ENCODE results near the gene CYP4F22. TPM values are rescaled to one million over a fixed set of nuclear protein-coding genes. Genes with fewer than 3 reads are reported as not detected.
"Not testable (repeated sequence)": the region's sequence is repeated elsewhere in the genome, so short reads cannot be mapped to it uniquely, and the experiment has no call there.

CYP4F22 gene
- total RNA-seq, 2 experiments from 2014 or later = not detected

DNA sequence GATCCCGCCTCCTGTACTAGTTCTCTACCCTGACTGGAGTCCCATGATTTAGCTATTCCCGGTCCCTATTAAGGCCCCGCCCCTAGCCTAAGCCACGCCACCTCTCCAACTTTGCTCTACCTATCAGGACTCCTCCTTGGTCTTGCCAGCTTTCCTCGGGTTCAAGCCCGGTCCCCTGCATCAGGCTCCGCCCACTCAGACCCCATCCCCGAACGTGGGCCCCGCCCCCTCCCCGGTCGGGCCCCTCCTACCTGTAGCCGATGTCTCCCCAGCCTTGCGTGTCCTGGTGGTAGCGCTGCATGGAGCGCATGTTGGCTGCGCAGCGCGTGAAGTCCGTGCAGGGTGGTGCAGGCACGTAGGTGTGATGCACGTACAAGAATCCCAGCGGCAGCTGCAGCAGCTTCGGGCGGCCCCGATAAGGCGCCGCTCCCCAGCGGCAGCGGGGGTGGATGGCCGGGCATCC, 36.7 kb upstream of the CYP4F22 start:
- peaks cover 16% of the 10 kb centered on the region for H3K4me1 ChIP-seq (ENCODE audit: insufficient read depth, low read length, poor library complexity, severe bottlenecking)
- no TSS peak for BruUV-seq (replicated peaks)

DNA sequence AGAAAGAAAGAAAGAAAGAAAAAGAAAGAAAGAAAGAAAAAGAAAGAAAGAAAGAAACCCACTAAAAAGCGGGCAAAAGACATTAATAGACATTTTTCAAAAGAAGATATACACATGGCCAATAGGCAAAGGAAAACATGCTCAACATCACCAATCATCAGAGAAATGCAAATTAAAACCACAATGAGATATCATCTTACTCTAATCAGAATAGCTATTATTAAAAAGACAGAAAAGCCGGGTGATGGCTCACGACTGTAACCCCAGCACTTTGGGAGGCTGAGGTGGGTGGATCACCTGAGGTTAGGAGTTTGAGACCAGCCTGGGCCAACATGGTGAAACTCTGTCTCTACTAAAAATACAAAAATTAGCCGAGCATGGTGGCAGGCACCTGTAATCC, 34.5 kb upstream of the CYP4F22 start:
- H3K79me2 ChIP-seq (ENCODE audit: insufficient read depth, low read depth, low read length); POLR2A ChIA-PET; H3K4me1 ChIP-seq (ENCODE audit: insufficient read depth, low read length, poor library complexity, severe bottlenecking); H3K27ac ChIP-seq (ENCODE audit: low read depth, low read length, poor library complexity, severe bottlenecking); DNase-seq (ENCODE audit: low spot score); H4K20me1 ChIP-seq (ENCODE audit: insufficient read depth, low read length); H2AFZ ChIP-seq (ENCODE audit: low read length); H3K4me2 ChIP-seq (ENCODE audit: low read length); CTCF ChIA-PET (ENCODE audit: unreplicated experiment); H3K9me2 ChIP-seq (ENCODE audit: insufficient read depth, low read length); H3K4me3 ChIP-seq (ENCODE audit: low read depth, low read length, poor library complexity, severe bottlenecking); intact Hi-C loops (cut with micrococcal nuclease; ENCODE audit: unreplicated experiment); H3K9me3 ChIP-seq (ENCODE audit: low read length); H3K36me3 ChIP-seq (ENCODE audit: insufficient read depth, low read length); BruUV-seq (replicated peaks): not testable (repeated sequence)

More for the DNA sequence above, 36.7 kb upstream of the CYP4F22 start:
- no peaks in the 10 kb centered on the region for H3K79me2 ChIP-seq (ENCODE audit: insufficient read depth, low read depth, low read length)
- no peak overlapping the region for H2AFZ ChIP-seq (ENCODE audit: low read length)
- H3K9me3 ChIP-seq (ENCODE audit: low read length) = no peaks in the 10 kb centered on the region
- DNase-seq (ENCODE audit: low spot score) = no peak
- CTCF ChIA-PET (ENCODE audit: unreplicated experiment) = no interaction called here
- H3K9me2 ChIP-seq (ENCODE audit: insufficient read depth, low read length) = no peaks in the 10 kb centered on the region
- H4K20me1 ChIP-seq (ENCODE audit: insufficient read depth, low read length) = no peaks in the 10 kb centered on the region
- H3K4me3 ChIP-seq (ENCODE audit: low read depth, low read length, poor library complexity, severe bottlenecking) = no peak overlapping the region
- no peaks in the 10 kb centered on the region for H3K36me3 ChIP-seq (ENCODE audit: insufficient read depth, low read length)
- POLR2A ChIA-PET = no interaction called here
- no peak overlapping the region for H3K27ac ChIP-seq (ENCODE audit: low read depth, low read length, poor library complexity, severe bottlenecking)
- no peak overlapping the region for H3K4me2 ChIP-seq (ENCODE audit: low read length)
- TF ChIP-seq EZH2phosphoT487 (IDR thresholded peaks at IDR 0.05; ENCODE audit: borderline replicate concordance, low read depth, low read length) = no peak
- TF ChIP-seq, protein P1, sequence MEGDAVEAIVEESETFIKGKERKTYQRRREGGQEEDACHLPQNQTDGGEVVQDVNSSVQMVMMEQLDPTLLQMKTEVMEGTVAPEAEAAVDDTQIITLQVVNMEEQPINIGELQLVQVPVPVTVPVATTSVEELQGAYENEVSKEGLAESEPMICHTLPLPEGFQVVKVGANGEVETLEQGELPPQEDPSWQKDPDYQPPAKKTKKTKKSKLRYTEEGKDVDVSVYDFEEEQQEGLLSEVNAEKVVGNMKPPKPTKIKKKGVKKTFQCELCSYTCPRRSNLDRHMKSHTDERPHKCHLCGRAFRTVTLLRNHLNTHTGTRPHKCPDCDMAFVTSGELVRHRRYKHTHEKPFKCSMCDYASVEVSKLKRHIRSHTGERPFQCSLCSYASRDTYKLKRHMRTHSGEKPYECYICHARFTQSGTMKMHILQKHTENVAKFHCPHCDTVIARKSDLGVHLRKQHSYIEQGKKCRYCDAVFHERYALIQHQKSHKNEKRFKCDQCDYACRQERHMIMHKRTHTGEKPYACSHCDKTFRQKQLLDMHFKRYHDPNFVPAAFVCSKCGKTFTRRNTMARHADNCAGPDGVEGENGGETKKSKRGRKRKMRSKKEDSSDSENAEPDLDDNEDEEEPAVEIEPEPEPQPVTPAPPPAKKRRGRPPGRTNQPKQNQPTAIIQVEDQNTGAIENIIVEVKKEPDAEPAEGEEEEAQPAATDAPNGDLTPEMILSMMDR (conservative IDR thresholded peaks at IDR 0.05; ENCODE audit: low read length) = no peak
- intact Hi-C loops (cut with micrococcal nuclease; ENCODE audit: unreplicated experiment) = no loop called here

DNA sequence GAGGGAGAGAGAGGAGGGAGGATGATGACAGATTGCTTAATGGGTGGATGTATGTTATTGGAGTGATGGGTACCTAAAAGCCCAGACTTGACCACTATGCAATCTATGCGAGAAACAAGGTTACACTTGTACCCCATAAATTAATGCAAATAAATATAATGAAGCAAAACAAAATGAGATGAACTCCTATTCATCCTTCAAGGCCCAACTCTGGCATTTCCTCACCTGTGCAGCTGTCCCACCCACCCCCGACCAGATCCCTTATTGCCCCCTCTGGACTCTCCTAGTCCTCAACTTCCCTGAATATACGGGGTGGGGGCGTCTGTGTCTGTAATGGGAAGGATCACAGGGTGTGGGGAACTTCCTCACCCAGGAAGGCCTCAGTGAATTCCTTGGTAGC, 33.2 kb upstream of the CYP4F22 start:
- TF ChIP-seq, protein P1 (conservative IDR thresholded peaks at IDR 0.05; ENCODE audit: low read length) = no peak
- no peak for TF ChIP-seq EZH2phosphoT487 (IDR thresholded peaks at IDR 0.05; ENCODE audit: borderline replicate concordance, low read depth, low read length)
- H3K4me1 ChIP-seq (ENCODE audit: insufficient read depth, low read length, poor library complexity, severe bottlenecking) = peaks cover 7% of the 10 kb centered on the region
- H3K4me3 ChIP-seq (ENCODE audit: low read depth, low read length, poor library complexity, severe bottlenecking) = no peak overlapping the region
- no TSS peak for BruUV-seq (replicated peaks)
- CTCF ChIA-PET (ENCODE audit: unreplicated experiment) = no interaction called here
- POLR2A ChIA-PET = interaction anchor here (0.7 kb wide), 2 partner anchors 62 to 70 kb away, joined by 4 read pairs; no protein-coding TSS in a partner anchor
- no peak overlapping the region for H3K27ac ChIP-seq (ENCODE audit: low read depth, low read length, poor library complexity, severe bottlenecking)
- no peaks in the 10 kb centered on the region for H3K9me3 ChIP-seq (ENCODE audit: low read length)
- H3K9me2 ChIP-seq (ENCODE audit: insufficient read depth, low read length) = no peaks in the 10 kb centered on the region
- DNase-seq (ENCODE audit: low spot score) = no peak
- H3K4me2 ChIP-seq (ENCODE audit: low read length) = no peak overlapping the region
- no peaks in the 10 kb centered on the region for H4K20me1 ChIP-seq (ENCODE audit: insufficient read depth, low read length)
- no peaks in the 10 kb centered on the region for H3K36me3 ChIP-seq (ENCODE audit: insufficient read depth, low read length)
- intact Hi-C loops (cut with micrococcal nuclease; ENCODE audit: unreplicated experiment) = no loop called here
- H3K79me2 ChIP-seq (ENCODE audit: insufficient read depth, low read depth, low read length) = no peaks in the 10 kb centered on the region
- no peak overlapping the region for H2AFZ ChIP-seq (ENCODE audit: low read length)
